Spleen (tissue), 11 donors: ENCODE results near the gene BRD8. TPM values are rescaled to one million over a fixed set of nuclear protein-coding genes. Genes with fewer than 3 reads are reported as not detected.
"Not testable (repeated sequence)": the region's sequence is repeated elsewhere in the genome, so short reads cannot be mapped to it uniquely, and the experiment has no call there.

Experiments
- DNase-seq: peaks from one replicate; pipeline ENCODE4 v3.0.0-alpha.2; 2020
- H3K27ac ChIP-seq, 8 donors: fragments of 200-600 bp; sonication (generic) in 7 of 8; 1 replicate in 4 of 8; 2 replicates in 4 of 8; pipeline versions ENCODE4 v1.5.0 to v1.8.0; 2016 to 2021; ENCODE audit warnings: inconsistent platforms in 4 of 8, mild to moderate bottlenecking in 4 of 8, moderate library complexity in 1 of 8
- H3K27me3 ChIP-seq, 7 donors: fragments of 200-600 bp; sonication (generic) in 6 of 7; replicated peaks in 1 of 7; 1 replicate in 4 of 7; 2 replicates in 3 of 7; pipeline versions ENCODE4 v1.5.0 to v1.8.0; 2016 to 2021; ENCODE audit warnings: inconsistent platforms in 3 of 7, mild to moderate bottlenecking in 1 of 7
- H3K36me3 ChIP-seq, 6 donors: fragments of 200-600 bp; sonication (generic) in 5 of 6; 1 replicate in 4 of 6; 2 replicates in 2 of 6; pipeline versions ENCODE4 v1.5.0 to v1.8.0; 2016 to 2021; ENCODE audit warnings: inconsistent platforms in 2 of 6
- H3K4me1 ChIP-seq, 6 donors: fragments of 200-600 bp; sonication (generic) in 5 of 6; 1 replicate in 3 of 6; 2 replicates in 3 of 6; pipeline versions ENCODE4 v1.5.0 to v1.8.0; 2016 to 2021; ENCODE audit warnings: inconsistent platforms in 3 of 6
- H3K4me3 ChIP-seq, 8 donors: fragments of 200-600 bp; sonication (generic) in 7 of 8; 1 replicate in 4 of 8; 2 replicates in 4 of 8; pipeline versions ENCODE4 v1.5.0 to v1.8.0; 2016 to 2021; ENCODE audit warnings: inconsistent platforms in 4 of 8, mild to moderate bottlenecking in 4 of 8, moderate library complexity in 2 of 8
- H3K9me3 ChIP-seq, 8 donors: fragments of 200-600 bp; sonication (generic) in 7 of 8; 1 replicate in 4 of 8; 2 replicates in 4 of 8; pipeline versions ENCODE4 v1.5.0 to v1.8.0; 2016 to 2021; ENCODE audit warnings: inconsistent platforms in 4 of 8
- POLR2A ChIP-seq, 3 donors: fragments of 450-650 bp; IDR thresholded peaks; one replicate each; pipeline ENCODE4 v1.5.1; 2017; ENCODE audit warnings: antibody characterized with exemption in 3 of 3, mild to moderate bottlenecking in 1 of 3
- POLR2AphosphoS5 ChIP-seq, 3 donors: sonication (generic); formaldehyde crosslinking; IDR thresholded peaks; one replicate each; pipeline ENCODE4 v1.5.1; 2017; ENCODE audit warnings: antibody characterized with exemption in 3 of 3
- WGBS, 5 donors: extraction: QIAGEN DNeasy Blood & Tissue Kit in 3 of 5; methylation state at CpG; one replicate each; pipeline versions ENCODE4 v1.1.5 to v1.1.7; 2013 to 2018; 5-methylcytosine and 5-hydroxymethylcytosine counted together
- intact Hi-C: fragments of 100-400 bp; cut with DNase I; formaldehyde crosslinking; loops from one replicate; pipeline ENCODE4 v1.15.0; 2023; ENCODE audit warnings: low total_unique reads
- polyA plus RNA-seq, 3 donors: library from polyadenylated mRNA; stranded (reverse); fragments of 200-250 nt; gene quantifications; one replicate each; pipeline ENCODE4 v1.2.1, GENCODE V29; 2013
- total RNA-seq, 7 donors: library from RNA; depleted of rRNA in 3 of 7; stranded (reverse); fragments of >200 nt in 3 of 7; fragmentation: NEBNext Ultra II Directional in 4 of 7; extraction: Animal tissue kit (Norgen Biotek cat#: 25700) in 4 of 7; gene quantifications; one replicate each; pipeline versions ENCODE4 v1.1.0 to v1.2.1, GENCODE V29; 2016 to 2021
- TF ChIP-seq, protein P1 (sequence below), 11 experiments: fragments of 200-600 bp in 7 of 11; fragments of 450-650 bp in 4 of 11; sonication (generic) in 4 of 11; IDR thresholded peaks in 8 of 11; conservative IDR thresholded peaks in 3 of 11; 1 replicate in 7 of 11; 2 replicates in 4 of 11; pipeline versions ENCODE4 v1.4.0 to v1.8.0; 2016 to 2021; ENCODE audit warnings: antibody characterized with exemption in 11 of 11, inconsistent platforms in 4 of 11, mild to moderate bottlenecking in 1 of 11
- donor health status: healthy with polysubstance abuse.
- donor health status: DM: no; HTN: no; CAD: no; lungs with moderate emphysema.
- donor health status: DM: no; HTN: no; CAD: no.
- donor health status: Bipolar disorder and iron deficiency.
- donor health status: healthy.
- donor health status: DM: no; HTN: no; CAD: no.
- donor health status: DM: yes; HTN: yes; CAD: no.

The BRD8 gene
- total and polyA plus RNA-seq, 10 donors: 20.5 to 78.6 (median 52.6) TPM

DNA sequence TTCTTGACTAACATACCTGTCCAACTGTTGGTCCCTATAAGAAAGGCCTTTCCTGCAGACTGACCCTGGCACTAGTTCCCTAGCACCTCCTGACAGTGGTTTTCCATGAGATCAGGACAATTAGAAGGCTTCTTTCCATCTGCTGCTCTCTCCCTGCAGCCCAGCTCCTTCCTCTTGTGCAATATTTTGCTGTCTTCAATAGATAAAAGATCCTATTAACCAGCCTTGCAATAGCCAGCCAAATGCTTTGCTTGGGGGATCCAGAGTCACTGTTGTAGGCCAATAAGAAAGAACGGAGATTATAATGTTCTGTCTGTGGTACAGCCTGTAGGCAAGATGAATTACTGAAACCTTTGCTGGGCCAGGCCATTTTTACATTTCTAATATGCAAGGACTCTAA lies 20.8 kb downstream of the BRD8 start:
- Histone ChIP-seq H3K9me3 (no peaks in the 10 kb centered on the region), H3K4me3 (no peak overlapping the region), H3K36me3 (peaks cover 9 to 71% (median 68%) of the 10 kb centered on the region in 6 donors), H3K27ac (no peak overlapping the region), H3K4me1 (no peaks in the 10 kb centered on the region), H3K27me3 (no peaks in the 10 kb centered on the region)
- no peak for TF ChIP-seq POLR2A (IDR thresholded peaks at IDR 0.05)
- TF ChIP-seq POLR2AphosphoS5 (IDR thresholded peaks at IDR 0.05): no peak
- TF ChIP-seq, protein P1, sequence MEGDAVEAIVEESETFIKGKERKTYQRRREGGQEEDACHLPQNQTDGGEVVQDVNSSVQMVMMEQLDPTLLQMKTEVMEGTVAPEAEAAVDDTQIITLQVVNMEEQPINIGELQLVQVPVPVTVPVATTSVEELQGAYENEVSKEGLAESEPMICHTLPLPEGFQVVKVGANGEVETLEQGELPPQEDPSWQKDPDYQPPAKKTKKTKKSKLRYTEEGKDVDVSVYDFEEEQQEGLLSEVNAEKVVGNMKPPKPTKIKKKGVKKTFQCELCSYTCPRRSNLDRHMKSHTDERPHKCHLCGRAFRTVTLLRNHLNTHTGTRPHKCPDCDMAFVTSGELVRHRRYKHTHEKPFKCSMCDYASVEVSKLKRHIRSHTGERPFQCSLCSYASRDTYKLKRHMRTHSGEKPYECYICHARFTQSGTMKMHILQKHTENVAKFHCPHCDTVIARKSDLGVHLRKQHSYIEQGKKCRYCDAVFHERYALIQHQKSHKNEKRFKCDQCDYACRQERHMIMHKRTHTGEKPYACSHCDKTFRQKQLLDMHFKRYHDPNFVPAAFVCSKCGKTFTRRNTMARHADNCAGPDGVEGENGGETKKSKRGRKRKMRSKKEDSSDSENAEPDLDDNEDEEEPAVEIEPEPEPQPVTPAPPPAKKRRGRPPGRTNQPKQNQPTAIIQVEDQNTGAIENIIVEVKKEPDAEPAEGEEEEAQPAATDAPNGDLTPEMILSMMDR (IDR thresholded peaks at IDR 0.05 in 8 of 11, conservative IDR thresholded peaks at IDR 0.05 in 3 of 11): no peak
- intact Hi-C loops: no loop called here
- WGBS, 5 donors: 92 to 100% (median 100%) methylated on average over 1 of the region's 1 CpG
- no peak for DNase-seq

DNA sequence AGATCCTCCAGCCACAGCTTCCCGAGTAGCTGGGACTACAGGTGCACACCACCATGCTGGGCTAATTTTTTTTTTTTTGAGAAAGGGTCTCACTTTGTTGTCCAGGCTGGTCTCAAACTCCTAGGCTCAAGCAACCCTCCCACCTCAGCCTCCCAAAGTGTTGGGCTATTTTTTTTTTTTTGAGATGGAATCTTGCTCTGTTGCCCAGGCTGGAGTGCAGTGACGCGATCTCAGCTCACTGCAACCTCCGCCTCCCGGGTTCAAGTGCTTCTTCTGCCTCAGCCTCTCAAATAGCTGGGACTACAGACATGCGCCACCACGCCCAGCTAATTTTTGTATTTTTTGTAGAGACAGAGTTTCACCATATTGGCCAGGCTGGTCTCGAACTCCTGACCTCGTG lies 22.5 kb downstream of the BRD8 start:
- H3K9me3 ChIP-seq, H3K4me3 ChIP-seq, intact Hi-C loops, H3K27ac ChIP-seq, DNase-seq, H3K4me1 ChIP-seq, H3K27me3 ChIP-seq: not testable (repeated sequence)
- peaks cover 0 to 54% (median 51%) of the 10 kb centered on the region in 6 donors for H3K36me3 ChIP-seq
- 95 to 99% (median 98%) methylated on average over 9 of the region's 9 CpGs for WGBS, 5 donors

DNA sequence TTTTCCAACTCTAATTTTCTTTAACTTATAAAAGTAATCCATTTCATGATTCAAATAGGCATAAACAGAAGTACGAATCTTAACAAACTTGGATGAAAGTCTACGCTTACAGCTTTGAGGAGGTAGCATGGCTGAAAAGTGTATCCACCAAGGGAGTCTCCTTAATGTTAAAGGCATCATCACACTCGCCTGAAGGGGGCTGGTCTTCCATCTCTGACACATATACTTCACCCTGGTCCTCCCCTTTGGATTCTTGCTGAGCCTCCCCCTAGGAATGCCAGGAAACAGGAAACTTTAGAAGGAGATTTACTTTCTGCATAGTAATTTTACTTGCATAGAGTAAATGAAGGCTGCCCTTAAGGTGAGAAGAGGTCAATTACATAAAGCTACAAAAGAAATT lies 28.9 kb downstream of the BRD8 start:
- TF ChIP-seq POLR2AphosphoS5 (IDR thresholded peaks at IDR 0.05) (no peak), POLR2A (IDR thresholded peaks at IDR 0.05) (no peak)
- TF ChIP-seq, protein P1 (IDR thresholded peaks at IDR 0.05 in 8 of 11, conservative IDR thresholded peaks at IDR 0.05 in 3 of 11): no peak
- Histone ChIP-seq H3K27ac (no peak overlapping the region), H3K4me1 (no peaks in the 10 kb centered on the region), H3K4me3 (no peak overlapping the region), H3K36me3 (no peaks in the 10 kb centered on the region), H3K9me3 (no peaks in the 10 kb centered on the region), H3K27me3 (no peaks in the 10 kb centered on the region)
- WGBS, 5 donors: 43 to 76% (median 54%) methylated on average over 3 of the region's 3 CpGs
- intact Hi-C loops: no loop called here
- DNase-seq: no peak

DNA sequence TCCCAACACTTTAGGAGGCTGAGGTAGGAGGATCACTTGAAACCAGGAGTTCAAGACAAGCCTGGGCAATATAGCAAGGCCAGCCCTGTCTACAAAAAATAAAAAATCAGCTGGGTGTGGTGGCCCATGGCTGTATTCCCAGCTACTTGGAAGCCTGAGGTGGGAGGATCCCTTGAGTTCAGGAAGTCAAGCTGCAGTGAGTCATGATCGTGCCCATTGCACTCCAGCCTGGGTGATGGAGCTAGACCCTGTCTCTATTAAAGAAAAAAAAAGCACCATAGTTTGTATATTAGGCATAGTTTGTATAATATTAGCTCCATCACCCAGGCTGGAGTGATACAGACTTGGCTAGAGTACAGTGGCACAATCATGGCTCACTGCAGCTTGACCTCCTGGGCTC lies 29.6 kb downstream of the BRD8 start:
- Histone ChIP-seq H3K9me3 (no peaks in the 10 kb centered on the region), H3K4me3 (no peak overlapping the region)
- intact Hi-C loops: no loop called here

DNA sequence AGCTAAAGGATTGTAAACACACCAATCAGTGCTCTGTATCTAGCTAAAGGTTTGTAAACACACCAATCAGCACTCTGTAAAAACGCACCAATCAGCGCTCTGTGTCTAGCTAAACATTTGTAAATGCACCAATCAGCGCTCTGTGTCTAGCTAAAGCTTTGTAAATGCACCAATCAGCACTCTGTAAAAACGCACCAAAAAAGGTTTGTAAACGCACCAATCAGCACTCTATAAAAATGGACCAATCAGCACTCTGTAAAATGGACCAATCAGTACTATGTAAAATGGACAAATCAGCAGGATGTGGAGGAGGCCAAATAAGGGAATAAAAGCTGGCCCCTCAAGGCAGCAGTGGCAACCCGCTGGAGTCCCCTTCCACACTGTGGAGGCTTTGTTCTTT lies 34.9 kb downstream of the BRD8 start:
- intact Hi-C loops, H3K4me3 ChIP-seq, DNase-seq, H3K27ac ChIP-seq, H3K36me3 ChIP-seq, H3K9me3 ChIP-seq: not testable (repeated sequence)
- WGBS, 5 donors: 89 to 93% (median 91%) methylated on average over 6 of the region's 6 CpGs
- Histone ChIP-seq H3K4me1 (peaks cover 0 to 13% (median 4%) of the 10 kb centered on the region in 6 donors), H3K27me3 (peaks cover 0 to 12% (median 0%) of the 10 kb centered on the region in 7 donors)

More for the DNA sequence above, 29.6 kb downstream of the BRD8 start:
- no peaks in the 10 kb centered on the region for H3K27me3 ChIP-seq
- H3K4me1 ChIP-seq: no peaks in the 10 kb centered on the region
- no peaks in the 10 kb centered on the region for H3K36me3 ChIP-seq
- H3K27ac ChIP-seq: no peak overlapping the region
- no peak for DNase-seq
- WGBS, 5 donors: 35 to 60% (median 50%) methylated on average over 1 of the region's 1 CpG
- TF ChIP-seq POLR2AphosphoS5 (IDR thresholded peaks at IDR 0.05) (no peak), POLR2A (IDR thresholded peaks at IDR 0.05) (no peak)
- TF ChIP-seq, protein P1 (IDR thresholded peaks at IDR 0.05 in 8 of 11, conservative IDR thresholded peaks at IDR 0.05 in 3 of 11): no peak
